MM.1S (cell line): Measurements from ENCODE around the gene FOXL2NB.
A peak's percentile ranks its signal among the peaks of the same experiment; 100 is the strongest.

Experiments used
- DNase-seq: peaks from one replicate; pipeline ENCODE4 v3.0.0-alpha.2; 2015
- H2AFZ ChIP-seq: fragments of 300-600 bp; sonication (generic); 2 replicates; pipeline ENCODE4 v1.6.0; 2016; ENCODE audit warnings: antibody characterized with exemption, low read length
- H3F3A ChIP-seq: fragments of 300-600 bp; sonication (generic); 2 replicates; pipeline ENCODE4 v1.6.1; 2016; ENCODE audit warnings: mild to moderate bottlenecking, antibody characterized with exemption, low read length, moderate library complexity, mixed read lengths; ENCODE audit not compliant: insufficient read depth
- H3K27ac ChIP-seq: fragments of 300-600 bp; sonication (generic); 2 replicates; pipeline ENCODE4 v1.5.1; 2016; ENCODE audit warnings: mild to moderate bottlenecking, low read length
- H3K27me3 ChIP-seq: fragments of 300-600 bp; sonication (generic); replicated peaks from 2 replicates; pipeline ENCODE4 v1.6.0; 2016; ENCODE audit warnings: low read length; ENCODE audit not compliant: insufficient read depth
- H3K36me3 ChIP-seq: fragments of 300-600 bp; sonication (generic); replicated peaks from 2 replicates; pipeline ENCODE4 v1.6.1; 2016; ENCODE audit warnings: mild to moderate bottlenecking, low read length, mixed read lengths; ENCODE audit not compliant: insufficient read depth
- H3K4me1 ChIP-seq: fragments of 300-600 bp; sonication (generic); 2 replicates; pipeline ENCODE4 v1.6.1; 2016; ENCODE audit warnings: low read length, mixed read lengths
- H3K4me2 ChIP-seq: fragments of 300-600 bp; sonication (generic); 2 replicates; pipeline ENCODE4 v1.6.0; 2016; ENCODE audit warnings: low read depth, low read length
- H3K4me3 ChIP-seq: fragments of 300-600 bp; sonication (generic); 2 replicates; pipeline ENCODE4 v1.5.1; 2016; ENCODE audit warnings: low read length, mixed read lengths
- H3K79me2 ChIP-seq: fragments of 300-600 bp; sonication (generic); 2 replicates; pipeline ENCODE4 v1.6.1; 2016; ENCODE audit warnings: mixed run types, low read length, mixed read lengths
- H3K9ac ChIP-seq: fragments of 300-600 bp; sonication (generic); 2 replicates; pipeline ENCODE4 v1.6.1; 2016; ENCODE audit warnings: low read length, mixed read lengths
- H3K9me2 ChIP-seq: fragments of 300-600 bp; sonication (generic); replicated peaks from 2 replicates; pipeline ENCODE4 v1.6.1; 2016; ENCODE audit warnings: mild to moderate bottlenecking, low read length, mixed read lengths; ENCODE audit not compliant: insufficient read depth
- H3K9me3 ChIP-seq: fragments of 300-600 bp; sonication (generic); replicated peaks from 2 replicates; pipeline ENCODE4 v1.6.1; 2016; ENCODE audit warnings: mild to moderate bottlenecking, low read length, mixed read lengths; ENCODE audit not compliant: insufficient read depth
- H4K20me1 ChIP-seq: fragments of 300-600 bp; sonication (generic); 2 replicates; pipeline ENCODE4 v1.6.1; 2016; ENCODE audit warnings: mild to moderate bottlenecking, low read length, moderate library complexity, mixed read lengths; ENCODE audit not compliant: insufficient read depth
- CTCF ChIP-seq: fragments of 300-600 bp; sonication (generic); IDR thresholded peaks from 2 replicates; pipeline ENCODE4 v1.5.1; 2016; ENCODE audit warnings: antibody characterized with exemption, low read length, mixed read lengths
- EZH2 ChIP-seq: fragments of 300-600 bp; sonication (generic); optimal IDR thresholded peaks from 2 replicates; pipeline ENCODE3; 2017; ENCODE audit warnings: low read depth, mild to moderate bottlenecking, antibody characterized with exemption, low read length, mixed read lengths
- EZH2phosphoT487 ChIP-seq: fragments of 300-600 bp; sonication (generic); IDR thresholded peaks from 2 replicates; pipeline ENCODE4 v1.6.1; 2018; ENCODE audit warnings: antibody characterized with exemption, low read length

The FOXL2NB gene

DNA sequence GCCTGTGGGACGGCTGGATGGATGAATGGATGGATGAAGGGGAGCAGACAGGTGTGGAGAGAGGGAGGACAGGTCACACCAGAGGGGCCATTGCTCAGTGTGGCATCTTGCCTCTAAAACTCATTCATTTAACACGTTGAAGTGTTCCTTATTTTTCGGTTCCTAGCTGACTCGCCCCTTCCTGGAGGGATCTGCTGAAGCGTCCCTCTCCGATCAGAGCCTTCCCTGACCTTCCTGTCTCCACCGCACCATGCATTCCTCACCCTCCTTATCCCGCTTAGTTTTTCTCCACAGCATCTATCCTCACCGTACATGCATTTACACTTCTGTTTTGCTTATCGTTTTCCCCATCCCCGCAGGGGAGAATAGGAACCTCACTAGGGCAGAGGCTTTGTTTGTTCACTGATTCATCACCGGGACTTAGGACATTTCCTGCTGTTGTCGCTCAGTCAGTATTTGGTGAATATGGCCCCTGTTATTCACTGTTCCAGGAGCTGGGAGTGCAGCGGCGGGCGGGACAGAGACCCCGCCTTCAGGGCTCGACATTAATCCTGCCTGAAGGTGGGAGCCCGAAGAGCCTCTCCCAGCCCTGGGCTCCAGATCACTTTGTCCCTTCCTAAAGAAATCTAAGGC lies 32.0 kb upstream of the FOXL2NB start:
- TF ChIP-seq EZH2, result no peak
- no peak for TF ChIP-seq CTCF
- no peak for TF ChIP-seq EZH2phosphoT487
- no peaks in the 10 kb centered on the region for H3K9me3 ChIP-seq
- no peaks in the 10 kb centered on the region for H3K79me2 ChIP-seq
- H3K9ac ChIP-seq, result peak overlapping the region; percentile 33; the same call in 1 of the 2 replicates
- peak overlapping the region; percentile 85 for H3K4me2 ChIP-seq
- H4K20me1 ChIP-seq, result no peaks in the 10 kb centered on the region
- H3K27me3 ChIP-seq, result no peaks in the 10 kb centered on the region
- no peaks in the 10 kb centered on the region; the same call in 1 of the 2 replicates for H3F3A ChIP-seq
- H2AFZ ChIP-seq, result peak overlapping the region; percentile 95
- no peak for DNase-seq
- H3K4me3 ChIP-seq, result peak overlapping the region; percentile 82
- H3K9me2 ChIP-seq, result no peaks in the 10 kb centered on the region
- H3K4me1 ChIP-seq, result peaks cover 3% of the 10 kb centered on the region; the same call in 1 of the 2 replicates
- no peaks in the 10 kb centered on the region for H3K36me3 ChIP-seq
- H3K27ac ChIP-seq, result no peak overlapping the region

GRCh38 chr3:138915503-138916498 lies 31.2 kb upstream of the FOXL2NB start:
- no peaks in the 10 kb centered on the region; the same call in 1 of the 2 replicates for H3F3A ChIP-seq
- peak overlapping the region; percentile 85 for H3K4me2 ChIP-seq
- H3K4me1 ChIP-seq, result peaks cover 3% of the 10 kb centered on the region; the same call in 1 of the 2 replicates
- no peaks in the 10 kb centered on the region for H3K9me2 ChIP-seq
- DNase-seq, result peak; percentile 89
- no peaks in the 10 kb centered on the region for H3K79me2 ChIP-seq
- H3K36me3 ChIP-seq, result no peaks in the 10 kb centered on the region
- no peaks in the 10 kb centered on the region for H4K20me1 ChIP-seq
- peak overlapping the region; percentile 8; the same call in 1 of the 2 replicates for H3K27ac ChIP-seq
- H3K9me3 ChIP-seq, result no peaks in the 10 kb centered on the region
- peak overlapping the region; percentile 95 for H2AFZ ChIP-seq
- no peaks in the 10 kb centered on the region for H3K27me3 ChIP-seq
- H3K4me3 ChIP-seq, result peak overlapping the region; percentile 82
- H3K9ac ChIP-seq, result peak overlapping the region; percentile 50; the same call in 1 of the 2 replicates
- TF ChIP-seq EZH2, result no peak
- peak; percentile 81 for TF ChIP-seq CTCF
- TF ChIP-seq EZH2phosphoT487, result no peak

GRCh38 chr3:138916824-138917223 lies 30.2 kb upstream of the FOXL2NB start:
- no peak for DNase-seq
- Histone ChIP-seq H3K4me3 (no peak overlapping the region), H2AFZ (no peak overlapping the region), H3K9ac (no peak overlapping the region), H3K9me2 (no peaks in the 10 kb centered on the region), H3K79me2 (no peaks in the 10 kb centered on the region), H3K27me3 (no peaks in the 10 kb centered on the region), H3K4me2 (no peak overlapping the region), H3K27ac (no peak overlapping the region), H3K4me1 (peaks cover 3% of the 10 kb centered on the region; the same call in 1 of the 2 replicates), H3K9me3 (no peaks in the 10 kb centered on the region), H4K20me1 (no peaks in the 10 kb centered on the region), H3F3A (no peaks in the 10 kb centered on the region; the same call in 1 of the 2 replicates), H3K36me3 (no peaks in the 10 kb centered on the region)
- no peak for TF ChIP-seq EZH2
- TF ChIP-seq CTCF, result no peak
- TF ChIP-seq EZH2phosphoT487, result no peak
